Central memory CD8-positive, alpha-beta T cell (primary cell): ENCODE data around the gene MPP2.

Experiments
- ATAC-seq: fragments of 150-1000 bp; cut with Tn5 transposase; replicated peaks from 2 replicates; pipeline ENCODE4 v1.10.0; 2022; ENCODE audit warnings: mild to moderate bottlenecking, moderate FRiP score, moderate number of reproducible peaks; ENCODE audit not compliant: poor library complexity, severe bottlenecking; ENCODE audit errors: extremely low read depth
- DNase-seq, 2 donors: peaks; one replicate each; pipeline ENCODE4 v3.0.0; 2021; ENCODE audit warnings: low spot score in 2 of 2
- H3K27ac Mint-ChIP-seq: one replicate; pipeline ENCODE4 v1.8.0; 2022; ENCODE audit warnings: low read depth, mild to moderate bottlenecking, moderate library complexity, mixed read lengths
- H3K27me3 Mint-ChIP-seq: one replicate; pipeline ENCODE4 v1.8.0; 2022; ENCODE audit warnings: mixed read lengths
- H3K36me3 Mint-ChIP-seq: one replicate; pipeline ENCODE4 v1.8.0; 2022; ENCODE audit warnings: mild to moderate bottlenecking, moderate library complexity, mixed read lengths; ENCODE audit not compliant: insufficient read depth
- H3K4me1 Mint-ChIP-seq: one replicate; pipeline ENCODE4 v1.8.0; 2022; ENCODE audit warnings: mixed read lengths
- H3K4me3 Mint-ChIP-seq: one replicate; pipeline ENCODE4 v1.8.0; 2022; ENCODE audit warnings: mild to moderate bottlenecking, moderate library complexity, mixed read lengths
- H3K9me3 Mint-ChIP-seq: one replicate; pipeline ENCODE4 v1.8.0; 2022; ENCODE audit warnings: mixed read lengths

MPP2 gene

GRCh38 chr17:43826206-43826605 is 81.1 kb downstream of the MPP2 start:
- no peak for ATAC-seq
- no peaks in the 10 kb centered on the region for H3K9me3 Mint-ChIP-seq

DNA sequence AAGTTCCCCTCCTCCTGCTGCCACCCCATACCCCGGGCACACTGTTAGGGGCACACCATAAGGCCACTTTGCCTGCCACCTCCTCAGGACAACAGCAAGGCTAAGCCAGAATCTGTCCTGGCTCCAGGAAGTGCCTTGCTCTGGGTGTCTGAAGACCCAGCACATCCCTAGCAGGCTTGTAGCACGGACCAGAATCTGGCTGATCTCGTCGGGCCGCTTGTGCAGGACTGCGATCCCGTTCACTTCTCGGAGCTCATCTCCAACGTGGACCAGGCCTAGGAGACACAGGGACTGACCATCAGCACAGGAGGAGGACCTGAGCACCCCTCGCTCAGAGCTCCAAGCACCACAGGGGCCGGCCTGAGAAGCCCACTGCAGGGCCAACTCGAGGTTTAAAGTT is 81.8 kb downstream of the MPP2 start:
- H3K4me1 Mint-ChIP-seq, result peaks cover under 1% of the 10 kb centered on the region
- H3K9me3 Mint-ChIP-seq, result no peaks in the 10 kb centered on the region
- ATAC-seq, result no peak
- no peak overlapping the region for H3K4me3 Mint-ChIP-seq
- no peak for DNase-seq
- H3K36me3 Mint-ChIP-seq, result peaks cover under 1% of the 10 kb centered on the region
- peaks cover 2% of the 10 kb centered on the region for H3K27me3 Mint-ChIP-seq
- no peak overlapping the region for H3K27ac Mint-ChIP-seq

More at GRCh38 chr17:43826206-43826605, 81.1 kb downstream of the MPP2 start:
- peaks cover 8% of the 10 kb centered on the region for H3K27me3 Mint-ChIP-seq
- H3K4me1 Mint-ChIP-seq, result peaks cover 6% of the 10 kb centered on the region
- H3K27ac Mint-ChIP-seq, result peak overlapping the region; percentile 35
- no peak for DNase-seq
- no peaks in the 10 kb centered on the region for H3K36me3 Mint-ChIP-seq
- no peak overlapping the region for H3K4me3 Mint-ChIP-seq
